SIG-M5 (cell line): ENCODE measurements around the gene SEC24C.

ENCODE experiments used
- DNase-seq: peaks from one replicate; lab custom pipeline; 2025; lab: John Stamatoyannopoulos, UW

SEC24C gene

GRCh38 chr10:73814276-73814895 lies 70.2 kb downstream of the SEC24C start:
- DNase-seq: no peak

- DNase-seq: no peak
These were observed 70.9 kb downstream of the SEC24C start for GRCh38 chr10:73814896-73815718.

- no peak for DNase-seq
These were observed 71.5 kb downstream of the SEC24C start for GRCh38 chr10:73815719-73816030.

GRCh38 chr10:73816917-73817729 lies 73.0 kb downstream of the SEC24C start:
- DNase-seq: no peak

GRCh38 chr10:73817826-73818225 lies 73.7 kb downstream of the SEC24C start:
- no peak for DNase-seq

- no peak for DNase-seq
These were observed 74.2 kb downstream of the SEC24C start for GRCh38 chr10:73818402-73818801.

- DNase-seq: no peak
These were observed 74.9 kb downstream of the SEC24C start for GRCh38 chr10:73819081-73819480.

- no peak for DNase-seq
These were observed 75.4 kb downstream of the SEC24C start for GRCh38 chr10:73819513-73820093.
